ENCODE data around the gene ZNF678.

Gene ZNF678

GRCh38 chr1:227607336-227607898, 44.1 kb downstream of the ZNF678 start:
- Histone ChIP-seq H3K27me3 (ENCODE audit: insufficient read depth, low read length, poor library complexity, severe bottlenecking) (no peaks in the 10 kb centered on the region), H2AFZ (ENCODE audit: low read length) (no peak overlapping the region), H4K20me1 (ENCODE audit: insufficient read depth, low read length, poor library complexity, severe bottlenecking) (no peaks in the 10 kb centered on the region), H3K9me2 (replicated peaks; ENCODE audit: low read depth, low read length) (no peaks in the 10 kb centered on the region), H3K36me3 (ENCODE audit: insufficient read depth, low read length) (peaks cover 10% of the 10 kb centered on the region; the same call in 1 of the 2 replicates), H3K9ac (ENCODE audit: low read depth, low read length, poor library complexity, severe bottlenecking) (no peak overlapping the region), H3K79me2 (ENCODE audit: insufficient read depth, low read length) (peaks cover 45% of the 10 kb centered on the region; the same call in 1 of the 2 replicates), H3F3A (ENCODE audit: low read depth) (no peaks in the 10 kb centered on the region), H3K9me3 (ENCODE audit: insufficient read depth, low read depth, low read length) (0 out of 2 replicates have a peak, but pooled peaks cover 3% of the 10 kb centered on the region), H3K4me1 (ENCODE audit: insufficient read depth, low read length, poor library complexity, severe bottlenecking) (no peaks in the 10 kb centered on the region), H3K4me3 (ENCODE audit: low read length, poor library complexity, severe bottlenecking) (no peak overlapping the region), H3K4me2 (ENCODE audit: low read depth, low read length, poor library complexity, severe bottlenecking) (no peak overlapping the region)
- TF ChIP-seq CTCF (conservative IDR thresholded peaks at IDR 0.05; ENCODE audit: low read length) (no peak), EZH2phosphoT487 (IDR thresholded peaks at IDR 0.05; ENCODE audit: borderline replicate concordance) (no peak)

GRCh38 chr1:227612658-227613057, 49.3 kb downstream of the ZNF678 start:
- H3K4me2 ChIP-seq (ENCODE audit: low read depth, low read length, poor library complexity, severe bottlenecking): no peak overlapping the region
- H3F3A ChIP-seq (ENCODE audit: low read depth): no peaks in the 10 kb centered on the region
- H3K79me2 ChIP-seq (ENCODE audit: insufficient read depth, low read length): peaks cover 15% of the 10 kb centered on the region; the same call in 1 of the 2 replicates
- no peaks in the 10 kb centered on the region for H3K9me2 ChIP-seq (replicated peaks; ENCODE audit: low read depth, low read length)
- H3K4me1 ChIP-seq (ENCODE audit: insufficient read depth, low read length, poor library complexity, severe bottlenecking): no peaks in the 10 kb centered on the region
- no peaks in the 10 kb centered on the region for H4K20me1 ChIP-seq (ENCODE audit: insufficient read depth, low read length, poor library complexity, severe bottlenecking)
- TF ChIP-seq CTCF (conservative IDR thresholded peaks at IDR 0.05; ENCODE audit: low read length) (no peak), EZH2phosphoT487 (IDR thresholded peaks at IDR 0.05; ENCODE audit: borderline replicate concordance) (no peak)
- no peak overlapping the region for H3K9ac ChIP-seq (ENCODE audit: low read depth, low read length, poor library complexity, severe bottlenecking)
- peaks cover 13% of the 10 kb centered on the region; the same call in 1 of the 2 replicates for H3K36me3 ChIP-seq (ENCODE audit: insufficient read depth, low read length)
- H3K9me3 ChIP-seq (ENCODE audit: insufficient read depth, low read depth, low read length): 0 out of 2 replicates have a peak, but pooled peaks cover 3% of the 10 kb centered on the region
- H3K4me3 ChIP-seq (ENCODE audit: low read length, poor library complexity, severe bottlenecking): no peak overlapping the region
- H2AFZ ChIP-seq (ENCODE audit: low read length): no peak overlapping the region
- H3K27me3 ChIP-seq (ENCODE audit: insufficient read depth, low read length, poor library complexity, severe bottlenecking): no peaks in the 10 kb centered on the region

GRCh38 chr1:227613526-227613925, 50.2 kb downstream of the ZNF678 start:
- Histone ChIP-seq H3K27me3 (ENCODE audit: insufficient read depth, low read length, poor library complexity, severe bottlenecking) (no peaks in the 10 kb centered on the region), H3K9me3 (ENCODE audit: insufficient read depth, low read depth, low read length) (peaks cover 8% of the 10 kb centered on the region; the same call in 1 of the 2 replicates), H2AFZ (ENCODE audit: low read length) (no peak overlapping the region), H3K4me2 (ENCODE audit: low read depth, low read length, poor library complexity, severe bottlenecking) (no peak overlapping the region), H4K20me1 (ENCODE audit: insufficient read depth, low read length, poor library complexity, severe bottlenecking) (no peaks in the 10 kb centered on the region), H3K4me1 (ENCODE audit: insufficient read depth, low read length, poor library complexity, severe bottlenecking) (no peaks in the 10 kb centered on the region), H3F3A (ENCODE audit: low read depth) (no peaks in the 10 kb centered on the region), H3K4me3 (ENCODE audit: low read length, poor library complexity, severe bottlenecking) (no peak overlapping the region), H3K9me2 (replicated peaks; ENCODE audit: low read depth, low read length) (no peaks in the 10 kb centered on the region), H3K36me3 (ENCODE audit: insufficient read depth, low read length) (peaks cover 19% of the 10 kb centered on the region; the same call in 1 of the 2 replicates), H3K79me2 (ENCODE audit: insufficient read depth, low read length) (peaks cover 18% of the 10 kb centered on the region; the same call in 1 of the 2 replicates), H3K9ac (ENCODE audit: low read depth, low read length, poor library complexity, severe bottlenecking) (no peak overlapping the region)
- no peak for TF ChIP-seq EZH2phosphoT487 (IDR thresholded peaks at IDR 0.05; ENCODE audit: borderline replicate concordance)
- TF ChIP-seq CTCF (conservative IDR thresholded peaks at IDR 0.05; ENCODE audit: low read length): no peak
